SK-MEL-5 (cell line): ENCODE data around the gene TRUB2. TPM values are rescaled to one million over a fixed set of nuclear protein-coding genes. Genes with fewer than 3 reads are reported as not detected.

ENCODE experiments used
- DNase-seq: peaks from one replicate; pipeline ENCODE4 v3.0.0-alpha.2; 2016; ENCODE audit warnings: low read depth, low spot score
- in situ Hi-C: cut with HindIII; loops from 2 replicates; pipeline ENCODE4 v1.10.0; 2016; ENCODE audit warnings: low sequenced_read_pairs, high pct_unique_total_duplicates, low pct_unique_long_range_greater_than_20kb
- polyA plus RNA-seq, 2 experiments: library from polyadenylated mRNA; depleted of rRNA; stranded (reverse); fragments of >200 nt; gene quantifications; 2 replicates each; pipeline ENCODE4 v1.2.3, GENCODE V29; 2015
- total RNA-seq: library from RNA; depleted of rRNA; stranded (reverse); fragments of >200 nt; shearing (Covaris generic); gene quantifications from 2 replicates; pipeline ENCODE4 v1.2.3, GENCODE V29; 2014; rRNA removed

TRUB2 gene, protein sequence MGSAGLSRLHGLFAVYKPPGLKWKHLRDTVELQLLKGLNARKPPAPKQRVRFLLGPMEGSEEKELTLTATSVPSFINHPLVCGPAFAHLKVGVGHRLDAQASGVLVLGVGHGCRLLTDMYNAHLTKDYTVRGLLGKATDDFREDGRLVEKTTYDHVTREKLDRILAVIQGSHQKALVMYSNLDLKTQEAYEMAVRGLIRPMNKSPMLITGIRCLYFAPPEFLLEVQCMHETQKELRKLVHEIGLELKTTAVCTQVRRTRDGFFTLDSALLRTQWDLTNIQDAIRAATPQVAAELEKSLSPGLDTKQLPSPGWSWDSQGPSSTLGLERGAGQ
- total RNA-seq: 51.6 and 64.4 TPM in 2 replicates
- 28.6 and 29.5 TPM in 2 replicates for polyA plus RNA-seq (2015; cell fraction: cytosol; rRNA removed)
- 16.9 and 37.4 TPM in 2 replicates for polyA plus RNA-seq (2015; cell fraction: nucleus; rRNA removed)

- DNase-seq: peak; percentile 95
- in situ Hi-C loops: no loop called here
Measured at GRCh38 chr9:128322404-128323211, at the start of gene TRUB2, which contains the start of gene COQ4. Gene TRUB2, minus strand, starts transcription at chr9:128322447. Its CDS starts 39 bp downstream, at chr9:128322408. Gene COQ4, plus strand, starts transcription at chr9:128322839. Its CDS starts 20 bp downstream, at chr9:128322859.

GRCh38 chr9:128371630-128372117, 49.4 kb upstream of the TRUB2 start:
- in situ Hi-C loops: no loop called here
- no peak for DNase-seq

- in situ Hi-C loops: no loop called here
- DNase-seq: peak; percentile 95
Measured at GRCh38 chr9:128370752-128371629, 48.7 kb upstream of the TRUB2 start, which contains the start of gene URM1. Gene URM1, plus strand, starts transcription at chr9:128371374. Its CDS starts 7 bp downstream, at chr9:128371381.

DNA sequence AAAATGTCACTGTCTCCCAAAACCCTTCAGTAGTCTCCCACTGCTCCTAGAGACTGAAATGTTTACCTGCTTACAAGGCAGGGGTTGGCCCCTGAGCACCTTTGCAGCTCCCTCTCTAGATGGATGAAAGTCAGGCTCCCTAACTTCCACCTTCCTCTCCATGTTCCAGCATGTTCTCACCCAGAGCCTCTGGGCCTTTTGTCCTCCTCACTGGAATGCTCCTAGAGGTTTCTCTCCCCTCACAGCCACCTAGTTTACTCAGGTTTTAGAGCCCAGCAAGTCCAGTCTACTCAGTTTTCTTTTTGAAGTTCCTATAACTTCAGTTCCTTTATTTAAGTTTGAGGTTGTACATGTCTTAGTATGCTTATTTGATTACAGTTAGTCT, 48.1 kb upstream of the TRUB2 start:
- peak; percentile 6 for DNase-seq
- in situ Hi-C loops: no loop called here

GRCh38 chr9:128369024-128369706, 46.9 kb upstream of the TRUB2 start:
- no peak for DNase-seq
- in situ Hi-C loops: no loop called here

DNA sequence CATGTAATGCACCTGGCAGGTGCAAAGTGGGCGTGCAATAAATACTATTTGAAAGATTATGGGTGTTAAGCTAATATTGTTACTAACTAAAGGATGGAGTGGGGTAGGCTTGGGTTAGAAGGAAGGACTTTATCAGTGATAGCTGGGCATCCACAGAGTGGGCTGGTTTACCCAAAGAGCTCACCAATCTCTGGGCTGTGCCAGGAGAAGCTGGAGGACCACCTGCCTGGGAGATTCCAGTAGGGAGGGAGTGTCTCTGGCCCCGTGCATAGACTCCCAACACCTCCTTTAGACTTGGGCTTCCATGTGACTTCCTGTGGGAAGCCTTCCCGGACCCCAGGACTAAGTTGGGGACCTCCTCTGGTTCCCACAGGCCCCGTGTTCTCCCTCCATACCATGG, 43.3 kb upstream of the TRUB2 start:
- in situ Hi-C loops: no loop called here
- no peak for DNase-seq

DNA sequence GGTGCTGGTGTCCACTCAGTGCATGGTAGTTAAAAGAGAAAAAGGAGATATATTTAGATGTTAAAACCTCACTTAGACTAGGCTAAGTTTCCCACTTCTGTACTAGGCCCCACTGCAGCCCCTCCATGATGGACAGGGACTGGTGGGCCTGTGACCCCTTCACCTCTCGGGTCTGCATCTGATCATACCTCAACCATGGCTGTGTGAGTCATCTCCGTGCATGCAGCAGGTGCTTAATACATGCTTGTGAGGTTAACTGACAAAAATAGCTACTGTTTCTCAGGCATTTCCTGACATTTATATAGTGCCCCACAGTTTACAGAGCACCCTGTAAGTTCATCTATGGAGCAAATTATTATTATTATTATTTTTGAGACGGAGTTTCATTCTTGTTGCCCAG, 40.5 kb upstream of the TRUB2 start:
- no peak for DNase-seq
- in situ Hi-C loops: no loop called here

DNA sequence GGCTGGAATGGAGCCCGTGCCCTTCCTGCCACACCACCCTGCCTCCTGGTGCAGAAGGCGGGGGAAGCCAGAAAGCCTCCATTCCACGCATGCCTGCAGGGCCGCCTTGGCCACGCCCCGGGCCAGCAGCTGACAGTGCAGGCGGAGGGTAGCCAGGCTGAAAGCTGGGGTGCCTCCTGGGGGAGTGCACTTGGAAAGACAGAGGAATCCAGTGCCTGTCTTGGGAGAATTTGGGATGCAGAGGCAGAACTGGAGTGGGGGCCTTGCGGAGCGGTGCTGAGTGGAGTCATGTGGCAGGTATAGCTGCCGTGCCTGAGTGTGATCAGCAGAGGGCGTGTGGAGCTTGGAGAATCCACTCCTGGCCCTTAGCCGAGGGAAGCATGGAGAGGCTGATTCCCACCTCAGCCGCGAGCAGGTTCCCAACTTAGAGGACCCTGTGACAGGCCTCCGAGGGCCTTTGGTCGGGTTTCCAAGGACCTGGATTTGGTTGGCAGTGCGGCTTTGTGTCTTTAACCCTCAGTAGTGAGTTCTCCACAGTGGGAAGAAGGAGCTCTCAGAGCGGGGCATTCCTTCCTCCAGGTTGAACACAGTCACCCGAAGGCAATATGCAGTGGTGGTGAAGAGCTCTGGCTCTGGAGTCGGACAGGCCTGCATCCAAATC, 39.9 kb upstream of the TRUB2 start:
- in situ Hi-C loops: no loop called here
- DNase-seq: peak; percentile 86

DNA sequence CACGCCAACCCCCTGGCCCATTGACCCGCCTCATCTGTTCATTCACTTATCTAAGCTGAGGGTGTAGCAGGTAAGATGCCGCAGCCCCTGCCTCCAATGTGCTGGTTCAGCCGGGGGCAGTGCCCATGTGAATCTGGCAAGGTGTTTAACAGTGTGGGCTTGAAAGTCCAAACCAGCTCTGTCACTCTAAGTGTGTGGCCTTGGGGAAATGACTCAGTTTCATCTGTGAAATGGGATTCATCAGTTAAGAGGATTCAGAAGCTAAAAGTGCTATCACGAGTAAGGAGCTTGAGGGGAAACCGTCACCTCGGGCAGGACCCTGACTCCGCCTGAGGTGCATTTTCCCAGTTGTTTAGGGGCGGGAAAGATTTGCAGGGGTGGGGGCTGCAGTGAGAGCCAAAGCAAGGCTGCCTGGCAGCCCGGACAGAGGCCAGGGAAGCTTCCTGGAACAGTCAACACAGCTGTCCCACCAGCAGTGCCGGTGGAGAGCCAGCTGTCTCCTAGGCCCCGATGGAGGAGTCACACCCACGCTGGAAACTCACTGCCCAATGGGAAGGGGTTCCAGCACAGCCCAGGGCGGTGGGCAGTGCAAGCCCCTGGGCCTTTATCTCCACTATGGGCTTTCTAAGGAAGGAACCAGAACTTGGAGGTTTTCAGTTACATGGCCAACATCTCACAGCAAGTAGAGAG, 39.2 kb upstream of the TRUB2 start:
- in situ Hi-C loops: no loop called here
- no peak for DNase-seq

GRCh38 chr9:128360826-128361225, 38.6 kb upstream of the TRUB2 start:
- in situ Hi-C loops: no loop called here
- no peak for DNase-seq

- in situ Hi-C loops: no loop called here
- no peak for DNase-seq
Measured at GRCh38 chr9:128358861-128359260, 36.6 kb upstream of the TRUB2 start.

DNA sequence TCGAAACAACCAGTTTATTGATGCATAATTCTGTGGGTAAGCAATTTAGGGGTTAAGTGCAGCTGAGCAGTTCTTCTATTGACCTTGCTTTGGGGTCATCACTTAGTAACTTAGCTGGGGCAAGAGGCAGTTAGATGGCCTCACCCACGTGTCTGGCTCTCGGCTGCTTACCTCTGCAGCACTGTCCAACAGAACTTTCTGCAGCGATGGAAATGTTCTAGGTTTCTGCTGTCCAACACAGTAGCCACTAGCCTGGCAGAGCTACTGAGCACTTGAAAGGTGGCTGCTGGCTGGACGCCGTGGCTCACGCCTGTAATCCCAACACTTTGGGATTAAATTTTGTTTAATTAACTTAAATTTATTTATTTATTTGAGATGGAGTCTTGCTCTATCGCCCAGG, 35.8 kb upstream of the TRUB2 start:
- in situ Hi-C loops: no loop called here

DNA sequence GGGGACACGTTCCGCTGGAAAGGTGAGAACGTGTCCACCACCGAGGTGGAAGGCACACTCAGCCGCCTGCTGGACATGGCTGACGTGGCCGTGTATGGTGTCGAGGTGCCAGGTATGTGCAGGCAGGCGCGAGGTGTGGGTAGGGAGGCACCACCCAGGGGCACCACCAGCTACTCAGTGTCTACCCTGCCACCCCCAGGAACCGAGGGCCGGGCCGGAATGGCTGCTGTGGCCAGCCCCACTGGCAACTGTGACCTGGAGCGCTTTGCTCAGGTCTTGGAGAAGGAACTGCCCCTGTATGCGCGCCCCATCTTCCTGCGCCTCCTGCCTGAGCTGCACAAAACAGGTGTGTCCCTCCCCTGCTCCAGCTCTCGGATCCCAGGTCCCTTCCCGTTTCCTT, 33.2 kb upstream of the TRUB2 start:
- no peak for DNase-seq
- in situ Hi-C loops: no loop called here

More for the DNA sequence above, 35.8 kb upstream of the TRUB2 start:
- DNase-seq: no peak

GRCh38 chr9:128349772-128350171, 27.5 kb upstream of the TRUB2 start:
- in situ Hi-C loops: no loop called here

DNA sequence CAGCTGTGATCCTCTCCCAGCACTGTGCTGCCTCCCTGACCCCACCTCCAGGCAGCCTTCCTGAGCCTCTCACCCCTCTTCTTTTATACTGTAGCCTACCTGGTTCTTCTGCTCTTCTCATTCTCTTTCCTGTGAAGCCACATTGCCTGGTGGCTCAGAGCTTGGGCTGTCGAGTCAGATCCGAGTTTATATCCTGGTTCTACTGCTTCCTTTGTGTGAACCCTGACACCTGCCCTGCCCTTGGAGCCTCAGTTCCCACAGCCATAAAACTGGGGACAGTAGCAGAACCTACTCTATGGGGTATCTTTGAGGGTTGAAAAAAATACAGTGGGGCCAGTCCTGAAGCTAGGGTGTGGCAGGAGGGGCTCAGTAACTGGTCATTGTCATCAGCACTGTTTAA, 26.9 kb upstream of the TRUB2 start:
- DNase-seq: no peak
- in situ Hi-C loops: no loop called here

More at GRCh38 chr9:128349772-128350171, 27.5 kb upstream of the TRUB2 start:
- DNase-seq: no peak
